Astrocyte of the spinal cord (primary cell): ENCODE measurements around the gene KRTAP5-5.

ENCODE experiments used
- DNase-seq: peaks from one replicate; pipeline ENCODE4 v3.0.0; 2011; ENCODE audit warnings: low read depth, low spot score
- H3K4me3 ChIP-seq: 2 replicates; pipeline ENCODE4 v1.5.1; 2011; ENCODE audit warnings: low read depth, mild to moderate bottlenecking, low read length, moderate library complexity
- CTCF ChIP-seq: IDR thresholded peaks from 2 replicates; pipeline ENCODE4 v1.5.1; 2012; ENCODE audit warnings: low read depth, mild to moderate bottlenecking, low read length, inconsistent platforms
- in situ Hi-C: cut with HindIII; loops from 2 replicates; pipeline ENCODE4 v1.10.0; 2017; ENCODE audit warnings: low sequenced_read_pairs

Gene KRTAP5-5

GRCh38 chr11:1618231-1618630 lies 11.3 kb upstream of the KRTAP5-5 start:
- DNase-seq: no peak
- no peak overlapping the region for H3K4me3 ChIP-seq
- in situ Hi-C loops: no loop called here

DNA sequence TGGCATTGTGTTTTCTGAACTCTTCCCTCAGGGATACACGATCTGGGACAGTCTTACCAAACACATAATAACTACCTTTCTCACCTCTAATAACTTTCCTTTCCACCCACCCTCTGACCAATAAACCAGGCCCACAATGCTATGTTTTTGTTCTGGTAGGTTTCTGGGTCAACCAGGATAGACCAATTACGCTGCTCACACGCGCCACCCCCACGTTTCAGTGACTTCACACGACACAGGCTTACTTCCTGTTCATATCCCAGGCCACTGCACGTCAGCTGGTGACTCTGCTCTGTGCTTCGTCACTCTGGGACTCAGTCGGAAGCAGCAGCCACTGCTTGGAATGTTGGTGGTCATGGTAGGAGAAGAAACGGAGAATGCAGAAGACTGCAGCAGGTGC lies 10.1 kb upstream of the KRTAP5-5 start:
- in situ Hi-C loops: no loop called here
- DNase-seq: no peak
- TF ChIP-seq CTCF: no peak
- H3K4me3 ChIP-seq: no peak overlapping the region

More at GRCh38 chr11:1618231-1618630, 11.3 kb upstream of the KRTAP5-5 start:
- TF ChIP-seq CTCF: no peak

DNA sequence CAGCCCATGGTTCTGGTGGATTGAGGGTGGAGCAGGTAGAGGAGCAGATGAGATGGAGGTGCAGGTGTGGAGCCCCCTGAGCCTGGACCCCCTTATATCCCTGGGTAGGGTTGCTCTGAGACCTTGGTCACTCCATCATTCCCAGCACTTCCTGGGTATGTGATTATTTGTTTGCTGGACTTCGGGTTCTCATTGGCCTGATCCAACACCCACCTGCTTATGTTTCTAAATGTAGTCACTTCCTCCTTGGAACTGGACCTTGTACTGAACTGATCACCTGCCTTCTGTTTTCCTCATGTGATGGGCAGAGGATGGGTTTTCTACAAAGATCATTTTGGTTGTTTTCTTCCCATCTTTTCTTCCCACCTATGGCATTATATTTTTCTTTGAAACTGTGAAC lies 7.5 kb upstream of the KRTAP5-5 start, which contains the start of gene KRTAP5-4:
Gene KRTAP5-4 (minus strand): TSS at position 53 of the 400 bp plus-strand sequence. CDS start 45 bp downstream, at position 8.
- in situ Hi-C loops: no loop called here
- H3K4me3 ChIP-seq: no peak within 1 kb of the TSS
- no peak for TF ChIP-seq CTCF

DNA sequence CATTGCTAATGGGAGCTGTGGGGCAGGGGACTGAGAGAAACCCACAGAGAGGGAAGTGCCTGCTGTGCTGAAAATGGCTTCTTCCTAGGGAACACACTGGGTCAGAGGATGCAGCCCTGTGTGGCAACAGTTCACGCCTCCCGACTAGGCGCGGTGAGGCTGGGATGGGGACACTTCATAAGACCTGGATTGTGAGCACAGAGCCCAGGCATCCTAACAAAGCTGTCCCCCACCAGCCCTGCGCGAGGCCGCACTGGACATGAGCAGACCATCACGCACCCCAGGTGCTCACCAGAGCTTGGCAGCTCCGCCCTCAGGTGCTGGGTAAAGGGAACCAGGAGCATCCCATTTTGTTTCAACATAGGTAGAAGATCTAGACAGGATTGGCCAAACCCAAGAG lies 5.9 kb upstream of the KRTAP5-5 start:
- no peak for TF ChIP-seq CTCF
- H3K4me3 ChIP-seq: no peak overlapping the region
- DNase-seq: no peak
- in situ Hi-C loops: no loop called here

More for the DNA sequence above, 7.5 kb upstream of the KRTAP5-5 start, which contains the start of gene KRTAP5-4:
- DNase-seq: no peak

DNA sequence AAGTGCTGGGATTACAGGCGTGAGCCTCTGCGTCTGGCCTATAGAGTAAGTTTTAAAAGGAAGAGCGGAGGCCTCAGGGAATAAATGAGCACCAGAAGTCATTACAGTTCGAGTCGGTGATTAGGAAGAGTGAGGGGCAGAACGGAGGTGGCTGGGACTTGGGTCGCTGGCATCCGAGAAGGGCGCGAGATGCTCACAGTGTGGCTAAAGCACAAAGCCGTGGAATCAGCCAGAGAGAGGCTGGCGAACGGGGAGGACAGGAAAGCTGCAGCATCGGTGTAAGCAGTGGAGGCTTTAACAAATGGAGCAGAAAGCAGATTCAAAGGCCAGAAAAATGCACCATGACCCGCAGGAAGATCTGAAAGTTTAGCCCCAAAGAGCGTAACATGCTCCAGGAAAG lies 5.0 kb upstream of the KRTAP5-5 start:
- no peak for TF ChIP-seq CTCF
- in situ Hi-C loops: no loop called here
- no peak overlapping the region for H3K4me3 ChIP-seq
- DNase-seq: no peak

- no peak for TF ChIP-seq CTCF
- no peak for DNase-seq
- no peak overlapping the region for H3K4me3 ChIP-seq
- in situ Hi-C loops: no loop called here
Observed at GRCh38 chr11:1625541-1625940, 4.0 kb upstream of the KRTAP5-5 start.
